Activated B cell treated with CpG ODN at 0.5 μM for 24 hours (primary cell): ENCODE results near the gene COL5A1. TPM values are rescaled to one million over a fixed set of nuclear protein-coding genes. Genes with fewer than 3 reads are reported as not detected.

Experiments
- ATAC-seq: fragments of 200-7000 bp; cut with Tn5 transposase; one replicate; pipeline ENCODE4 v1.10.0; 2021; ENCODE audit warnings: low read depth, mild to moderate bottlenecking, moderate library complexity
- CTCF ChIA-PET: fragments of 350-600 bp; sonication (Branson Sonifier 250); formaldehyde crosslinking; loops from one replicate; lab custom pipeline; 2021; ENCODE audit warnings: antibody characterized with exemption; lab: Charles Lee
- POLR2A ChIA-PET: fragments of 350-600 bp; sonication (Branson Sonifier 250); formaldehyde crosslinking; loops from one replicate; lab custom pipeline; 2021; ENCODE audit warnings: antibody characterized with exemption; lab: Charles Lee
- DNase-seq: peaks from one replicate; pipeline ENCODE4 v3.0.0; 2022
- H3K27ac Mint-ChIP-seq: one replicate; pipeline ENCODE4 v1.8.0; 2020; ENCODE audit warnings: mixed read lengths
- H3K27me3 Mint-ChIP-seq: one replicate; pipeline ENCODE4 v1.8.0; 2021; ENCODE audit warnings: mixed read lengths
- H3K36me3 Mint-ChIP-seq: one replicate; pipeline ENCODE4 v1.8.0; 2021; ENCODE audit warnings: low read depth, mixed read lengths
- H3K4me1 Mint-ChIP-seq: one replicate; pipeline ENCODE4 v1.8.0; 2021; ENCODE audit warnings: mixed read lengths
- H3K4me3 Mint-ChIP-seq: one replicate; pipeline ENCODE4 v1.8.0; 2020; ENCODE audit warnings: mild to moderate bottlenecking, mixed read lengths
- H3K9me3 Mint-ChIP-seq: one replicate; pipeline ENCODE4 v1.8.0; 2020; ENCODE audit warnings: mixed read lengths
- CTCF ChIP-seq: fragments of 200-600 bp; IDR thresholded peaks from one replicate; pipeline ENCODE4 v1.8.0; 2022; ENCODE audit warnings: antibody characterized with exemption, mild to moderate bottlenecking
- intact Hi-C: fragments of 100-400 bp; cut with micrococcal nuclease; formaldehyde crosslinking; loops from one replicate; pipeline ENCODE4 v1.15.1; 2024
- total RNA-seq: library from RNA; stranded (reverse); gene quantifications from 2 replicates; pipeline ENCODE4 v1.2.3, GENCODE V29; 2022

COL5A1 gene
- total RNA-seq, 1 donor from 2014 or later = 0.02 TPM

GRCh38 chr9:134809826-134810225 lies 168.2 kb downstream of the COL5A1 start:
- ATAC-seq (no peak), DNase-seq (no peak)
- intact Hi-C loops = no loop called here
- Mint-ChIP-seq H3K9me3 (no peaks in the 10 kb centered on the region), H3K36me3 (no peaks in the 10 kb centered on the region), H3K27me3 (no peaks in the 10 kb centered on the region), H3K4me3 (no peak overlapping the region), H3K27ac (no peak overlapping the region), H3K4me1 (no peaks in the 10 kb centered on the region)
- CTCF ChIA-PET = no interaction called here
- no peak for TF ChIP-seq CTCF
- POLR2A ChIA-PET = no interaction called here

GRCh38 chr9:134811079-134811672 lies 169.6 kb downstream of the COL5A1 start:
- ATAC-seq = no peak
- no peak for DNase-seq
- POLR2A ChIA-PET = interaction anchor here (0.6 kb wide), 1 partner anchor 315 kb away, joined by 3 read pairs; no protein-coding TSS in a partner anchor
- no peak for TF ChIP-seq CTCF
- no peaks in the 10 kb centered on the region for H3K36me3 Mint-ChIP-seq
- no peak overlapping the region for H3K27ac Mint-ChIP-seq
- H3K9me3 Mint-ChIP-seq = no peaks in the 10 kb centered on the region
- H3K4me3 Mint-ChIP-seq = no peak overlapping the region
- intact Hi-C loops = no loop called here
- CTCF ChIA-PET = no interaction called here
- no peaks in the 10 kb centered on the region for H3K27me3 Mint-ChIP-seq
- H3K4me1 Mint-ChIP-seq = no peaks in the 10 kb centered on the region

- Mint-ChIP-seq H3K4me3 (no peak overlapping the region), H3K36me3 (no peaks in the 10 kb centered on the region), H3K27ac (no peak overlapping the region), H3K4me1 (no peaks in the 10 kb centered on the region), H3K9me3 (no peaks in the 10 kb centered on the region), H3K27me3 (no peaks in the 10 kb centered on the region)
- no peak for TF ChIP-seq CTCF
- intact Hi-C loops = no loop called here
- no peak for ATAC-seq
- ChIA-PET POLR2A (interaction anchor here (0.6 kb wide), 1 partner anchor 314 kb away, joined by 3 read pairs; no protein-coding TSS in a partner anchor), CTCF (no interaction called here)
- no peak for DNase-seq
These were observed 170.2 kb downstream of the COL5A1 start for GRCh38 chr9:134811673-134812342.

GRCh38 chr9:134812343-134812673 lies 170.7 kb downstream of the COL5A1 start:
- intact Hi-C loops = no loop called here
- Mint-ChIP-seq H3K27me3 (no peaks in the 10 kb centered on the region), H3K9me3 (no peaks in the 10 kb centered on the region), H3K4me3 (no peak overlapping the region), H3K4me1 (no peaks in the 10 kb centered on the region), H3K36me3 (no peaks in the 10 kb centered on the region), H3K27ac (no peak overlapping the region)
- ATAC-seq (no peak), DNase-seq (no peak)
- ChIA-PET CTCF (no interaction called here), POLR2A (no interaction called here)
- no peak for TF ChIP-seq CTCF

- CTCF ChIA-PET = no interaction called here
- Mint-ChIP-seq H3K9me3 (no peaks in the 10 kb centered on the region), H3K4me1 (no peaks in the 10 kb centered on the region), H3K36me3 (no peaks in the 10 kb centered on the region), H3K4me3 (no peak overlapping the region), H3K27ac (no peak overlapping the region), H3K27me3 (no peaks in the 10 kb centered on the region)
- ATAC-seq (no peak), DNase-seq (no peak)
- intact Hi-C loops = no loop called here
- POLR2A ChIA-PET = no interaction called here
- TF ChIP-seq CTCF = no peak
These were observed 172.2 kb downstream of the COL5A1 start for GRCh38 chr9:134813841-134814240.
